Adrenal gland (tissue), 12 donors: ENCODE results near the gene CFAP58. TPM values are rescaled to one million over a fixed set of nuclear protein-coding genes. Genes with fewer than 3 reads are reported as not detected.

Experiments
- DNase-seq, 7 donors: peaks; one replicate each; pipeline ENCODE4 v3.0.0-alpha.2; 2019 to 2020
- H3K27ac ChIP-seq, 5 donors: fragments of 200-600 bp; sonication (generic) in 4 of 5; 1 replicate in 3 of 5; 2 replicates in 2 of 5; pipeline versions ENCODE4 v1.5.1 to v1.8.0; 2016 to 2020; ENCODE audit warnings: mild to moderate bottlenecking in 1 of 5
- H3K27me3 ChIP-seq: fragments of 200-600 bp; 2 replicates; pipeline ENCODE4 v1.8.0; 2021
- H3K36me3 ChIP-seq, 2 donors: fragments of 200-600 bp; replicated peaks in 1 of 2; 1 replicate in 1 of 2; 2 replicates in 1 of 2; pipeline versions ENCODE4 v1.5.1 to v1.8.0; 2018 to 2022
- H3K4me1 ChIP-seq, 2 donors: fragments of 200-600 bp; replicated peaks in 1 of 2; 1 replicate in 1 of 2; 2 replicates in 1 of 2; pipeline versions ENCODE4 v1.5.1 to v1.8.0; 2018 to 2021
- H3K4me3 ChIP-seq, 4 donors: fragments of 200-600 bp; sonication (generic) in 3 of 4; one replicate each; pipeline ENCODE4 v1.5.1; 2016 to 2018
- H3K9me3 ChIP-seq, 3 donors: fragments of 200-600 bp; sonication (generic) in 1 of 3; replicated peaks in 1 of 3; 1 replicate in 2 of 3; 2 replicates in 1 of 3; pipeline versions ENCODE4 v1.5.1 to v1.8.0; 2016 to 2021
- POLR2A ChIP-seq, 2 donors: fragments of 450-650 bp; IDR thresholded peaks; one replicate each; pipeline ENCODE4 v1.6.1; 2017; ENCODE audit warnings: antibody characterized with exemption in 2 of 2, mild to moderate bottlenecking in 2 of 2, moderate library complexity in 1 of 2
- WGBS, 4 donors: extraction: QIAGEN DNeasy Blood & Tissue Kit in 2 of 4; methylation state at CpG; one replicate each; pipeline versions ENCODE4 v1.1.5 to v1.1.7; 2013 to 2017; 5-methylcytosine and 5-hydroxymethylcytosine counted together
- intact Hi-C, 2 donors: fragments of 100-400 bp; cut with DNase I; formaldehyde crosslinking; loops; one replicate each; pipeline versions ENCODE4 v1.14.1 to v1.15.0; 2022 to 2023
- polyA plus RNA-seq, 3 donors: library from polyadenylated mRNA; stranded (reverse); fragments of 200-250 nt in 2 of 3; fragments of 350-450 nt in 1 of 3; fragmentation: Illumina TruSeq in 1 of 3; extraction: RNeasy Lipid Tissue Mini Kit (QIAGEN cat#74804) in 1 of 3; gene quantifications; one replicate each; pipeline ENCODE4 v1.2.3, GENCODE V29; 2013 to 2014
- total RNA-seq, 9 donors: library from RNA; depleted of rRNA in 4 of 9; stranded (reverse); fragments of >200 nt in 4 of 9; fragments of 120-200 nt in 1 of 9; fragmentation: NEBNext Ultra II Directional in 1 of 9; extraction: Animal tissue kit (Norgen Biotek cat#: 25700) in 1 of 9; gene quantifications; one replicate each; pipeline versions ENCODE4 v1.1.0 to v1.2.4, GENCODE V29; 2013 to 2023
- TF ChIP-seq, protein P1 (sequence below), 6 experiments: fragments of 450-650 bp in 4 of 6; fragments of 200-600 bp in 2 of 6; sonication (generic) in 1 of 6; IDR thresholded peaks; 1 replicate in 5 of 6; 2 replicates in 1 of 6; pipeline versions ENCODE4 v1.5.1 to v1.8.0; 2016 to 2021; ENCODE audit warnings: antibody characterized with exemption in 6 of 6, mild to moderate bottlenecking in 2 of 6, moderate library complexity in 1 of 6
- donor health status: healthy with polysubstance abuse.
- donor health status: Bipolar disorder and iron deficiency.
- donor health status: DM: yes; HTN: yes; CAD: no.
- donor health status: DM: no; HTN: no; CAD: no.
- donor health status: DM: no; HTN: no; CAD: no.
- donor health status: DM: yes; HTN: yes; CAD: no.

CFAP58 gene
- total and polyA plus RNA-seq, 12 donors, result 0.11 to 2.9 (median 0.85) TPM

DNA sequence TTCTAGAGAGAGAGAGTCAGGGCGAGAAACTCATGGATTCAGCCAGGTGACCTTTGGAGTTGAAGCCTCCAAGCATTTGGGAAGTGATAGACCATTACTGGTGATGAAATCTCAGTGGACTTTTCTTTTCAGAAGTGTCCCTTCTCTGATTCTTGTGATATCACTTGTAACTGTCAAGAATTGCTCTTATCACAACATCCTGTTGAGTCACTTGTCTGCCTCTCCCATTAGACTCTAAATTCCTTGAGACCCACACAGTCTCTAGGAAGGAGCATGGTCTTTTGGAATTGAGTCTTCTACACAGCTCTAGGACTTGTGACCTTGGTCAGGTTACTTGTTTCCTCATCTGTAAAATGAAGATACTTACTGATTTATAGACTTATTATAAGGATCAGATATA, 81.0 kb downstream of the CFAP58 start:
- Histone ChIP-seq H3K4me3 (no peak overlapping the region), H3K36me3 (no peaks in the 10 kb centered on the region), H3K9me3 (no peaks in the 10 kb centered on the region), H3K27ac (no peak overlapping the region), H3K27me3 (no peaks in the 10 kb centered on the region), H3K4me1 (no peaks in the 10 kb centered on the region)
- no peak for DNase-seq
- TF ChIP-seq POLR2A (IDR thresholded peaks at IDR 0.05), result no peak
- TF ChIP-seq, protein P1, sequence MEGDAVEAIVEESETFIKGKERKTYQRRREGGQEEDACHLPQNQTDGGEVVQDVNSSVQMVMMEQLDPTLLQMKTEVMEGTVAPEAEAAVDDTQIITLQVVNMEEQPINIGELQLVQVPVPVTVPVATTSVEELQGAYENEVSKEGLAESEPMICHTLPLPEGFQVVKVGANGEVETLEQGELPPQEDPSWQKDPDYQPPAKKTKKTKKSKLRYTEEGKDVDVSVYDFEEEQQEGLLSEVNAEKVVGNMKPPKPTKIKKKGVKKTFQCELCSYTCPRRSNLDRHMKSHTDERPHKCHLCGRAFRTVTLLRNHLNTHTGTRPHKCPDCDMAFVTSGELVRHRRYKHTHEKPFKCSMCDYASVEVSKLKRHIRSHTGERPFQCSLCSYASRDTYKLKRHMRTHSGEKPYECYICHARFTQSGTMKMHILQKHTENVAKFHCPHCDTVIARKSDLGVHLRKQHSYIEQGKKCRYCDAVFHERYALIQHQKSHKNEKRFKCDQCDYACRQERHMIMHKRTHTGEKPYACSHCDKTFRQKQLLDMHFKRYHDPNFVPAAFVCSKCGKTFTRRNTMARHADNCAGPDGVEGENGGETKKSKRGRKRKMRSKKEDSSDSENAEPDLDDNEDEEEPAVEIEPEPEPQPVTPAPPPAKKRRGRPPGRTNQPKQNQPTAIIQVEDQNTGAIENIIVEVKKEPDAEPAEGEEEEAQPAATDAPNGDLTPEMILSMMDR (IDR thresholded peaks at IDR 0.05), result no peak
- WGBS, 4 donors, result 60 to 86% (median 77%) methylated on average over 1 of the region's 1 CpG
- intact Hi-C loops, result no loop called here

DNA sequence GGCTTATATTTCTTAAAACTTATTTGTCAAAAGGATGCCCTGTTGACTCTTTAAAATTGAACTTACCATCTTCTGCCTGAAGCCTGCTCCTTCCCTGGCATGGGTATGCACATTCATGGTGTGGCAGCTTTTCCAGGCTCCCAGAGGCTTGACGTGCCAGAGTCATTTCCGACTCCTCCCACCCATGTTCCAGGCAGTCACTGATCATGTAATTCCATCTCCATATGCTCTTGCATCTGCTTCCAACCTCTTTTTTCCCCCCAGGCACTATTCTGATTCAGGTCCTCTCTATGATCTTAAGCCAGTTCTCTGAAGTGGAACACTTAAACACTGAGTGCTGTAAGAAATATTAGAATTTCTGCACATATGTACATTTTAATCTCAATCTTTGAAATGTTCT, 82.2 kb downstream of the CFAP58 start:
- intact Hi-C loops, result no loop called here

DNA sequence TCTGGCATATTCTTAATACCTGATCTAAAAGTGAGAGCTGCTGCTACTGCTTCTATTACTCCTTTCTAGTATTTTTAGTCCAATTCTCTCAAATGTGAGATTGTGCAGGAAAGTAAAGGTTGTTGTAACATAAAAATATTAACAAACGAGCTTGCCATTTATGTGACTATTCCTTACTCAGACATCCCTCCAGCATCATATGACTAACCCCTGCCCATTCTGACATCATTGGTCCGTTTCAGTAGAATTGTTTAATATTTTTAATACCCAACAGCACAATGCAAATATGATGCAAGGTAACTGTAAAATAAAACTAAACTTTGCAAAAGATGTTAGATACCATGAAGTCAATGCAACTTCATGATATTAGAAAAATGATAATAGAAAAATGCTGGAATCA, 83.6 kb downstream of the CFAP58 start:
- Histone ChIP-seq H3K27me3 (no peaks in the 10 kb centered on the region), H3K27ac (no peak overlapping the region), H3K4me1 (no peaks in the 10 kb centered on the region), H3K4me3 (no peak overlapping the region), H3K36me3 (no peaks in the 10 kb centered on the region), H3K9me3 (no peaks in the 10 kb centered on the region)
- DNase-seq, result no peak
- TF ChIP-seq, protein P1 (IDR thresholded peaks at IDR 0.05), result no peak
- TF ChIP-seq POLR2A (IDR thresholded peaks at IDR 0.05), result no peak
- intact Hi-C loops, result no loop called here
- WGBS, 4 donors, result 56 to 68% (median 64%) methylated on average over 2 of the region's 2 CpGs

More for the DNA sequence above, 82.2 kb downstream of the CFAP58 start:
- H3K27me3 ChIP-seq, result no peaks in the 10 kb centered on the region
- H3K4me1 ChIP-seq, result no peaks in the 10 kb centered on the region
- H3K9me3 ChIP-seq, result no peaks in the 10 kb centered on the region
- no peaks in the 10 kb centered on the region for H3K36me3 ChIP-seq
- no peak overlapping the region for H3K4me3 ChIP-seq
- DNase-seq, result no peak
- WGBS, 4 donors, result 67 to 82% (median 72%) methylated on average over 2 of the region's 2 CpGs
- H3K27ac ChIP-seq, result no peak overlapping the region
- TF ChIP-seq, protein P1 (IDR thresholded peaks at IDR 0.05), result no peak
- TF ChIP-seq POLR2A (IDR thresholded peaks at IDR 0.05), result no peak

DNA sequence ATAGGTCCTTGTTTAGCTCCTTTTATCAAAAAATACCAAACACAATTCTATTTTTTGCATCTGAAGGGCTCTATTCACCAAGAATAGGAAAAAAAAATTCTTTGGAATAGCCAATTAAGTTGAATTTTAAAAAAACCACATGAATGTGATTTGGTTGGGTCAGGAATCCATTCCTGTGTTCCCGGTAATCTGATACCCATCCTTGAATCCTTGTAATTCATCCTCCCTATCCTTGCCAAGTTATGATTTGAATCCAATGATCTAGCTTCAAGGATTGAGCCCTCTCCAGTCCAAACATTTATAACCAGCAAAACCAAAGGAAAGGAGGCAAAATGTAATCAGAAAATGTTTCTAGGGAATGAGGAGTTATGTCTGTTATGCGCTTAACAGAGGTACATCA, 86.6 kb downstream of the CFAP58 start:
- no peak for DNase-seq
- Histone ChIP-seq H3K27ac (no peak overlapping the region), H3K27me3 (no peaks in the 10 kb centered on the region), H3K9me3 (no peaks in the 10 kb centered on the region), H3K4me3 (no peak overlapping the region), H3K36me3 (no peaks in the 10 kb centered on the region), H3K4me1 (no peaks in the 10 kb centered on the region)
- intact Hi-C loops, result no loop called here
- WGBS, 4 donors, result 85 to 95% (median 91%) methylated on average over 2 of the region's 2 CpGs
- TF ChIP-seq, protein P1 (IDR thresholded peaks at IDR 0.05), result no peak
- no peak for TF ChIP-seq POLR2A (IDR thresholded peaks at IDR 0.05)
